GM12878 (cell line): ENCODE measurements around the gene CNGB1. TPM values are rescaled to one million over a fixed set of nuclear protein-coding genes. Genes with fewer than 3 reads are reported as not detected.

Experiments used
- BACH1 ChIP-seq: fragments of 450-650 bp; IDR thresholded peaks from 2 replicates; pipeline ENCODE4 v1.6.1; 2017; ENCODE audit warnings: mild to moderate bottlenecking, borderline replicate concordance
- IKZF1 ChIP-seq: fragments of 450-650 bp; conservative IDR thresholded peaks from 2 replicates; pipeline ENCODE4 v1.6.1; 2017; ENCODE audit warnings: antibody characterized with exemption, mild to moderate bottlenecking
- JUND ChIP-seq: IDR thresholded peaks from 2 replicates; pipeline ENCODE4 v1.6.1; 2012; ENCODE audit warnings: low read depth, mild to moderate bottlenecking, low read length, improper control_type of control experiment, moderate library complexity
- NFYA ChIP-seq: IDR thresholded peaks from 2 replicates; pipeline ENCODE4 v1.6.1; 2011; ENCODE audit warnings: low read depth, mild to moderate bottlenecking, low read length, improper control_type of control experiment, borderline replicate concordance
- RFX5 ChIP-seq: IDR thresholded peaks from 2 replicates; pipeline ENCODE4 v1.6.1; 2011; ENCODE audit warnings: low read depth, low read length, improper control_type of control experiment
- SP1 ChIP-seq: IDR thresholded peaks from one replicate; pipeline ENCODE4 v1.6.1; 2011; ENCODE audit warnings: low read depth, low read length
- SUZ12 ChIP-seq: fragments of 200-600 bp; sonication (generic); IDR thresholded peaks from one replicate; pipeline ENCODE4 v1.6.1; 2018; ENCODE audit warnings: antibody characterized with exemption, mild to moderate bottlenecking; ENCODE audit not compliant: unreplicated experiment
- polyA plus RNA-seq, 11 experiments: library from polyadenylated mRNA; depleted of rRNA in 4 of 11; unstranded in 6 of 11; stranded (reverse) in 5 of 11; fragments of >200 nt; fragmentation: Nextera tagmentation in 4 of 11; fragmentation: Illumina TruSeq in 1 of 11; extraction: Ambion mirVana in 4 of 11; extraction: Trizol in 1 of 11; gene quantifications; 1 replicate in 1 of 11; 2 replicates in 10 of 11; pipeline versions ENCODE4 v1.2.1 to v1.2.3, GENCODE V29; 2011 to 2016; ENCODE audit warnings: inconsistent platforms in 2 of 11, missing spikeins in 2 of 11, low read depth in 1 of 11
- total RNA-seq, 4 experiments: library from RNA; depleted of rRNA in 3 of 4; stranded (reverse); fragments of >200 nt in 3 of 4; fragmentation: Illumina TruSeq in 1 of 4; extraction: Trizol in 1 of 4; gene quantifications; 2 replicates each; pipeline versions ENCODE4 v1.2.1 to v1.2.3, GENCODE V29; 2013 to 2021
- TF ChIP-seq, protein P1 (sequence below): fragments of 450-650 bp; IDR thresholded peaks from 2 replicates; pipeline ENCODE4 v1.6.1; 2017; ENCODE audit warnings: mild to moderate bottlenecking, moderate library complexity
- TF ChIP-seq, protein P2 (sequence below): fragments of 150-350 bp; IDR thresholded peaks from 2 replicates; pipeline ENCODE4 v1.6.1; 2014; ENCODE audit warnings: mild to moderate bottlenecking, low read depth, low read length

CNGB1 gene
- total and polyA plus RNA-seq, 10 of the 15 experiments (the other 5 are each of a cell fraction or from before 2014, with no cell fraction given) = 0.03 TPM; not detected in 9

DNA sequence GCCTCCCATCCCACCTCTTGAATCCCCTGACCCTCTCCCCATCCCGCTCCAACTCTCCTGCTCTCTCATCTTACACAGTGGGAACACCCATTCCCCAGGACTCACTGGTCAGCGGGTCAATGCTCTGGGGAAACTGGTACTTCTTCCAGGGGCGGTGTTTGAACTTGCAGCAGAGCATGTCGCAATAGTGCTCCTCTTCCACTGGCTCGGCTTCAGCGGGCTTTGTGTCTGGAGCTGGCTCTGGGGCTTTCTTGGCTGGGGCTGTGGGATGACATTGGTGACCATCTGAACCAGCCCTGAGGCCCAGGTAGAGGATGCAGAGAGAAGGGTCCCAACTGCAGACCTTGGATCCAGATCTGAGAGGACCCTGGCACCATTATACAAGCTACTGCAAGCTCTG is 51.9 kb downstream of the CNGB1 start (continued):
- TF ChIP-seq, protein P1, sequence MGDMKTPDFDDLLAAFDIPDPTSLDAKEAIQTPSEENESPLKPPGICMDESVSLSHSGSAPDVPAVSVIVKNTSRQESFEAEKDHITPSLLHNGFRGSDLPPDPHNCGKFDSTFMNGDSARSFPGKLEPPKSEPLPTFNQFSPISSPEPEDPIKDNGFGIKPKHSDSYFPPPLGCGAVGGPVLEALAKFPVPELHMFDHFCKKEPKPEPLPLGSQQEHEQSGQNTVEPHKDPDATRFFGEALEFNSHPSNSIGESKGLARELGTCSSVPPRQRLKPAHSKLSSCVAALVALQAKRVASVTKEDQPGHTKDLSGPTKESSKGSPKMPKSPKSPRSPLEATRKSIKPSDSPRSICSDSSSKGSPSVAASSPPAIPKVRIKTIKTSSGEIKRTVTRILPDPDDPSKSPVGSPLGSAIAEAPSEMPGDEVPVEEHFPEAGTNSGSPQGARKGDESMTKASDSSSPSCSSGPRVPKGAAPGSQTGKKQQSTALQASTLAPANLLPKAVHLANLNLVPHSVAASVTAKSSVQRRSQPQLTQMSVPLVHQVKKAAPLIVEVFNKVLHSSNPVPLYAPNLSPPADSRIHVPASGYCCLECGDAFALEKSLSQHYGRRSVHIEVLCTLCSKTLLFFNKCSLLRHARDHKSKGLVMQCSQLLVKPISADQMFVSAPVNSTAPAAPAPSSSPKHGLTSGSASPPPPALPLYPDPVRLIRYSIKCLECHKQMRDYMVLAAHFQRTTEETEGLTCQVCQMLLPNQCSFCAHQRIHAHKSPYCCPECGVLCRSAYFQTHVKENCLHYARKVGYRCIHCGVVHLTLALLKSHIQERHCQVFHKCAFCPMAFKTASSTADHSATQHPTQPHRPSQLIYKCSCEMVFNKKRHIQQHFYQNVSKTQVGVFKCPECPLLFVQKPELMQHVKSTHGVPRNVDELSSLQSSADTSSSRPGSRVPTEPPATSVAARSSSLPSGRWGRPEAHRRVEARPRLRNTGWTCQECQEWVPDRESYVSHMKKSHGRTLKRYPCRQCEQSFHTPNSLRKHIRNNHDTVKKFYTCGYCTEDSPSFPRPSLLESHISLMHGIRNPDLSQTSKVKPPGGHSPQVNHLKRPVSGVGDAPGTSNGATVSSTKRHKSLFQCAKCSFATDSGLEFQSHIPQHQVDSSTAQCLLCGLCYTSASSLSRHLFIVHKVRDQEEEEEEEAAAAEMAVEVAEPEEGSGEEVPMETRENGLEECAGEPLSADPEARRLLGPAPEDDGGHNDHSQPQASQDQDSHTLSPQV = no peak
- TF ChIP-seq IKZF1 = no peak
- TF ChIP-seq NFYA = no peak
- TF ChIP-seq JUND = no peak
- TF ChIP-seq RFX5 = no peak
- TF ChIP-seq SP1 = no peak
- no peak for TF ChIP-seq SUZ12
- no peak for TF ChIP-seq BACH1
- TF ChIP-seq, protein P2, sequence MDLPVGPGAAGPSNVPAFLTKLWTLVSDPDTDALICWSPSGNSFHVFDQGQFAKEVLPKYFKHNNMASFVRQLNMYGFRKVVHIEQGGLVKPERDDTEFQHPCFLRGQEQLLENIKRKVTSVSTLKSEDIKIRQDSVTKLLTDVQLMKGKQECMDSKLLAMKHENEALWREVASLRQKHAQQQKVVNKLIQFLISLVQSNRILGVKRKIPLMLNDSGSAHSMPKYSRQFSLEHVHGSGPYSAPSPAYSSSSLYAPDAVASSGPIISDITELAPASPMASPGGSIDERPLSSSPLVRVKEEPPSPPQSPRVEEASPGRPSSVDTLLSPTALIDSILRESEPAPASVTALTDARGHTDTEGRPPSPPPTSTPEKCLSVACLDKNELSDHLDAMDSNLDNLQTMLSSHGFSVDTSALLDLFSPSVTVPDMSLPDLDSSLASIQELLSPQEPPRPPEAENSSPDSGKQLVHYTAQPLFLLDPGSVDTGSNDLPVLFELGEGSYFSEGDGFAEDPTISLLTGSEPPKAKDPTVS = no peak
